ENCODE results near the gene PUM1. TPM values are rescaled to one million over a fixed set of nuclear protein-coding genes. Genes with fewer than 3 reads are reported as not detected.

Gene PUM1
- total and polyA plus RNA-seq, 2 of the 8 experiments (the other 6 are each of a cell fraction or from before 2014, with no cell fraction given), result 122 to 177 TPM

GRCh38 chr1:31043631-31044030, 21.9 kb downstream of the PUM1 start (continued):
- TF ChIP-seq CHD7 (IDR thresholded peaks at IDR 0.05; ENCODE audit: insufficient replicate concordance, low read length) (no peak), NANOG (IDR thresholded peaks at IDR 0.05; ENCODE audit: insufficient read depth, low read depth, low read length, poor library complexity, severe bottlenecking) (no peak), NRF1 (IDR thresholded peaks at IDR 0.05; ENCODE audit: low read depth, low read length) (no peak)

Data from H1 (cell line).